ENCODE data around the gene INCA1.

GRCh38 chr17:4987767-4988567 is 9.4 kb downstream of the INCA1 start:
- no peak for TF ChIP-seq CHD2 (IDR thresholded peaks at IDR 0.05; ENCODE audit: low read length)
- TF ChIP-seq CBX5 (IDR thresholded peaks at IDR 0.05; ENCODE audit: low read depth, low read length) = no peak
- no peak for TF ChIP-seq CTCF (IDR thresholded peaks at IDR 0.05; ENCODE audit: control extremely low read depth in 1 of 3, insufficient read depth in 1 of 3, low read depth in 1 of 3, low read length in 3 of 3)
- no peak for TF ChIP-seq RAD21 (IDR thresholded peaks at IDR 0.05 in 1 of 2, conservative IDR thresholded peaks at IDR 0.05 in 1 of 2; ENCODE audit: low read depth in 2 of 2, low read length in 2 of 2)
- TF ChIP-seq KDM5A (IDR thresholded peaks at IDR 0.05; ENCODE audit: low read length) = no peak

Measured in H1 (cell line).